KBM-7 (cell line): Measurements from ENCODE around the gene CADM1.

Experiments used
- DNase-seq: peaks from one replicate; pipeline ENCODE4 v3.0.0-alpha.2; 2015
- in situ Hi-C: fragments of 300-500 bp; cut with MboI; formaldehyde crosslinking; loops from 2 replicates; pipeline ENCODE4 v1.14.3; 2020; ENCODE audit warnings: low sequenced_read_pairs, low pct_unique_long_range_greater_than_20kb, mixed read lengths

CADM1 gene

DNA sequence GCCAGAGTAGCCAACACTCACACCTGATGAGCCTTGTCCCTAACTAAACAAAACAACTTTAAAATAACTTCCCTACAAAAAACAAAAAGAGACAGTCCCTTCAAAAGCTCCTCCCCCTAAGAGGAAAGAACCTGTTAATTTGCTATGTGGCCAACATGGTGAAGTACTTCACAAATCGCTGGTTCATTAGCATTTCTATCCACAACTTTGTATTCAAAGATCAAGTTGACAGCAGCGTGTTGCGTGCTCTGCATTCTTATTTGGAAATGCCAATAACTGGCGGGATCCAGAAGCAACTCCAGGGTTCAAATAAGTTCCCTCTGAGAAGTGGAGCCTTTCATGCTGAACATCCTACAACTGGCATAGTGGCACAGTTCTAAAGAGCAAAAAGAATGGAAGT is 48.6 kb downstream of the CADM1 start:
- DNase-seq, result no peak
- in situ Hi-C loops, result no loop called here

DNA sequence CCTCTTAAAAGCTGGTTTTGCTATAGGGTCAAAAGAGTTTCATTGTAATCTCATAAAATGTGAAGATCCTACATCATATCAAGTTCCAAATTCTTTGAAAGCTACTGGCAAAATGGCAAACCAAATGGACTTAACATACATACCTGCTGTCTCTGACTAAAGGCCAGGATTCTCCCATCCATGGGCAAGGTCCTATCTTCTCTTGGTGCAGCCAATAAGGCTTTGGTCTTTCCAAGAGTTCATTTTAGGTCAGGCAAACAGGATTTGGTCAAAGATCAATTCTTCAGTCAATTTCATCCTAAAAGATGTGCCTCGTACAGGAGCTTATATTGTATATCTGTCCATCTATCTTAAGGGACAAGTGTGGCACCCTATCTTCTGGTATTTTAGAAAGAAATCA is 49.7 kb downstream of the CADM1 start:
- DNase-seq, result no peak
- in situ Hi-C loops, result no loop called here

DNA sequence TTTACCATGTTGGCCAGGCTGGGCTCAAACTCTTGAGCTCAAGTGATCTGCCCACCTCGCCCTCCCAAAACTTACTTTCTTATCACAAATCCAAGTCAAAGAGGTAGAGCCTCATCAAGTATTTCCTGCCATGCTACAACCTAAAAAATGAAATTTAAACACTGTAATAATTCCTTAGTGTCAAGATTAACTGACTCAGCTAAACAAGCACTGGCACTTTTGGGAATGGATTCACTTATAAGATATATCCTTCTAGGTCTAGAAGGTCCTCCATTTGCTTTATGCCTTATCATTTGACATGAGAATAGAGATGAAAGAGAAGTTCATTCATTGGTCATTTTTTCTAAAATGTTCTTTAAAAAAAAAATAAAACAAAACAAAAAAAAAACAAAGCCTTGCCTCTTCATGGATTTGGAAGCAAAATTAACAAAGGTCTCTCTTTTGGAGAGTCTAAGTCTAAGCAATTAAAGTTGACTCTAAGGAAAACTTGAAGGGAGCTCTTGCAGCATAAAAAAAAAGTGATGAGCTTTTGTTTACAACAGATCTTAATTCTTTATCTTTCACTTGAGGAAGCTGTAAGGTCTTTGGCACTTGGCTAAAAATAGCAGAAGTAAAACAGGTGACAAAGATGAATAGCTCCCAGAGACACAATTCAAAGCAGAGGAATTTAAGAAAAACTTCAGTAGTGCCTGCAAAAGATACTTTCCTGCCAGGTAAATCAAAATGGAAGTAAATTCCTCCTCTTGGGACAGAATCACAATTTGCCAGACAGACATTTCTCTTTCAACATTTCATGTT is 50.3 kb downstream of the CADM1 start:
- no peak for DNase-seq
- in situ Hi-C loops, result no loop called here

DNA sequence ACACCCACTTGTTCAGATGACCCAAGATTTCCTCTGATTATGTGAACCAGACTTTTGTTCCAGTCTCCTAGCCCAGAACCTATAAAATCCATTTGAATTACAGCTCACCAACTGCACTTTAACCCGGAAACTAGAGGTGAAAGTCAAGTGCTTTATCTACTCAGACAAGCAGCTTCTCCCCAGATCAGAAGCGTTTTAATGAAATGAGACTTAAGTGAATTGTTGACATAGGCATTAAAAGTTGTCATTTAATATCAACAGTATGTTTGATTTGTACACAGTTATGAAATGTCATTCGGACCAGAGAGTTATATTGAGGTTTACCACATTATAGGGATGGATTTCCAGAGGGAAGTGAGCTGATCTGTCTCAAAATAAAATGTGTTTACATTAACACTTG is 52.0 kb downstream of the CADM1 start:
- in situ Hi-C loops, result no loop called here
- DNase-seq, result no peak

DNA sequence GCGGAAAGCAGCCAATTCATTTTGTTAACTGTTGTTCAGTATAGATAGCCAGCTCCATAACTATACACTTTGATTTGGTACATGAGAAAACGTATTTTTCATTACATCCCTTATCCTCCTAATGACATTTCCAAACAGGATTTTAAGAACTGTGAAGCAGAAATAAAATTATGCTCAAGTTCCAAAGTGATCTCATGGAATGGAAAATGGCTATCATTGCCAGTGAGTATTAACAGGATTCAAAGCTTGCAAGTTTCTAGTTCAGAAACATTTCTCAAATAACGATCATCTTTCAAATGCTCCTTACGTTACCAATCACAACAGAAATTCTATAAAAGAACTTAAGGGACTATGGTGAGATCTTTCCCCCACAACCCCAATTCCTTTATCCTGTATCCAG is 53.7 kb downstream of the CADM1 start:
- no peak for DNase-seq
- in situ Hi-C loops, result no loop called here

DNA sequence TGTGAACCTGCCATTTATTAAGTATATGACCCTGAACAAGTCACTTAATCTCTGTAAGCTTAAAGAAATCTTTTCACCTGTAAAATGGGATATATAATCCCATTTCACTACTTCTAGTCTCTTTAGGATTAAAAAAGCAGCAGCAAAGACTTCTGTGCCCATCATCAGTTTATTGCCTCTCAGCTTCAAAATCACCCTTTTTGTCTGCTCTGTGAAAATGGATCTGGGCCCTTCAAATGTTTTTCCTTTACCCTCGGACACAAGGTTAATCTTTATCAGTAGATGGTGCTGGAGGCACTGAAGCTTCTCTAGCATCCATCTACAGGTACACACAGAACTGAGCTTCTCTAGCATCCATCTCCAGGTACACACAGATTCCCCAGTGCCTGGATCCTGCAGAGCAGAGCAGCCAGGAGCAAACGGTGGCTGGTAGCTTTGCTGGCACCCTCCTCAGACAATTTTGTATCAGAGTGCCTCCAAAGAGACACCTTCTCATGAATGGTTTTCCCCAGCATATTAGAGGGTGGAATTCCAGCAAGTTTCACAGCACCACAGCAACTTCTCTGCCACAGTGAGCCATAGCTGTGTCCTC is 56.8 kb downstream of the CADM1 start:
- no peak for DNase-seq
- in situ Hi-C loops, result no loop called here

DNA sequence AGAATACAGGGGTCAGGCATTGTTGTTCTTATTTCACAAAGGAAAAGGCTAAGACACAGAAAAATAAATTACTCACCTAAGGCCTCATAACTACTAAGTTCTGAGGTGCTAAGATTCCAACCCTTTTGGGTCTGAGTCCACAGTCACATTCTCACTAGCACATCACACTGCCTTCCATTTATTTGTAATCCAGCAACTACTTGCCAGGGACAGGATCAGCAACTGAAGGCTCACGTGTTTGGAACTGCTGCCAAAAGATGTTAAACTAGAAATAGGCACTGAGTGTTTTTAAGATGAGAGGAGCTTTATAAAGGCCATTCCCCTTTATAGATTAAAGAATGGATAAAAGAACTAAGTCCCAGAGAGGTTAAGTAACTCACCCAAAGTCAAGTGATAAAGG is 58.0 kb downstream of the CADM1 start:
- in situ Hi-C loops, result no loop called here
- DNase-seq, result no peak

DNA sequence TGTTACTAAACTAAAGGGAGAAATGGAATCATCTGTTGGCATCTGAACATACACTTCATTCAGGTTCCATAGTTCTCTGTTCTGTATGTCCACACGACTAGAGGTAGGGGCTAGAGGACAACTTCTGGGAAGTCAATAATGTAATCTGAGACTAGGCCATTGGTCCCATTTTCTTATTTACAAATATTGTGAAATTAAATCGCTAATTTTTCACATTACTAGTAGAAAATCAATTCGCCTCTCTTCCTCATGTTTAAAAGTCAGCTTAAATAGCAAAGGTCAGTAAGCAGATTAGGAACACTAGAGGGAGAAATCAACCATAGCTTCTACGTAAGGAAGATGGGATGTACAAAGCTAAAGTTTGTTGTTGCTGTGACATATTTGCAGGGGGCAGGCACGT is 59.7 kb downstream of the CADM1 start:
- in situ Hi-C loops, result no loop called here

DNA sequence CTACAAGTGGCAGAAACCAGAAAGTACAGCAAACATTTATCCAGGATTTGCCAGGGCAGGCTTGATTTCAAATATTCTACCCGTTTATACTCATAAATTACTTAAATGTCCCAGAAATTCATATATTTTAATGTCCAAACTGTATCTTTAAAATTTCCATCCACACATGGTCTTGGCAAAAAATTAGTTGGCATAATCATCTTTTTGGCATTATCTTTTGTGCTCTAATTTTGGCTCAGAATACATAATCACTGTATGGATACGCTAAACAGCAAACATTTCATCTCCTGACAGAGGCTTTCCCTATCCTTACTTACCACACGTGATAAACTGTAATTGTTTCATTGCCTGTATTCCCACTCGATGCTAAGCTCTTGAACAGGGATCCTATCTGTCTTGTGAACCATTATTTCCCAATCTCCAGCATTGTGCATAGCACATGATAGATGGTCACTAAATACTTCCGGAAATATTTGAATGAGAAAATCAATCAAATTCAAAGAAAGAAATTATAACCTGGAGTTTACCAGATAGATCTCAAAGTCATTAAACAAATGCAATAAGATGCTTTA is 64.2 kb downstream of the CADM1 start:
- in situ Hi-C loops, result no loop called here
- DNase-seq, result no peak

More for the DNA sequence above, 59.7 kb downstream of the CADM1 start:
- no peak for DNase-seq

DNA sequence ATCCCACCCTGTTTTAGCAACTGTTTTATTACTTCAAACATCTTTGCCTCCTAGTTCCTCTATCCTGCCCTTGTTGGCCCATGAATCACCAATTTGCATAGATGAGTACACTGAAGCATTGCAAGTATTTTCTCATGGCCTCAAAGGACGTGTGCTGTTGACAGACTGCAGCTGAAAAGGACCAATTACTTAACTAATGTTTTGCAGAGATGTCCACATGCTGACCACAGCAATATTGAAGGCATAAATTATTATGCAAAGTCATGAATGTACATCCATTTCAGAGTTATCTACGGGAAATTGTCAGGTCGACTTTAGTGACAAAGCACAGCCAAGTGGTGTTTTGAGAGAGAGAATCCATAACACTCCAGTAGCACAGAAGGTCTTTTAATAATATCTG is 64.8 kb downstream of the CADM1 start:
- no peak for DNase-seq

DNA sequence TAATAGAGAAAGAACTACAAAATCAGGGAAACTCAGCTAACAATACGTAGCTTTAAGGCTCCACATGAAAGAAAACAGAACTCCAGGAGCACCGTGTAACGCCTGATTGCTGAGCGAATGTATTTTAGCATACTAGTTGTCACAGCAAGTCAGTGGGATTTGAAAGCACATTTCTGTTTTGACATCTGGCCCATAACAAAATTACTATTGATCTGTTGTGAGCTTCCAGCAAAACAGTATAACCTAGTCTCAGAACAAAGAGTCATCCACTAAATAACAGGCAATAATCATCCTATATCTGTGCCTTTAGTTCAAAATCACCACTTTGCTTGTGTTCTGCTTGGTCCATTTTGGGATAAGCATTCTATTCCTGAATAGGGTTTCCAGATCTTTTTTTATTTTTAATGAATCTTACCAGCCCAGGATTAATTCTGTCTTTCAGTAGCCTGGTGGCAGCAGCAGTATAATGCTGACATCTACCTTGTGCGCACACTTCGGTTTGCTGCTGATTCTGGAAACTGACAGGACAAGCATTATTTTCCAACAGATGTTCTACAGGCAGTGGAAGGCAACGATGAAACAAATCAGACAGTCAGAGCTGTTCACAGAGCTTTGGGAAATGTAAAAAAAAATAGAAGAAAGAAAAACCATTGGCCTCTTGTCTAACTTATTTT is 66.2 kb downstream of the CADM1 start:
- in situ Hi-C loops, result no loop called here

More for the DNA sequence above, 64.8 kb downstream of the CADM1 start:
- in situ Hi-C loops, result no loop called here

DNA sequence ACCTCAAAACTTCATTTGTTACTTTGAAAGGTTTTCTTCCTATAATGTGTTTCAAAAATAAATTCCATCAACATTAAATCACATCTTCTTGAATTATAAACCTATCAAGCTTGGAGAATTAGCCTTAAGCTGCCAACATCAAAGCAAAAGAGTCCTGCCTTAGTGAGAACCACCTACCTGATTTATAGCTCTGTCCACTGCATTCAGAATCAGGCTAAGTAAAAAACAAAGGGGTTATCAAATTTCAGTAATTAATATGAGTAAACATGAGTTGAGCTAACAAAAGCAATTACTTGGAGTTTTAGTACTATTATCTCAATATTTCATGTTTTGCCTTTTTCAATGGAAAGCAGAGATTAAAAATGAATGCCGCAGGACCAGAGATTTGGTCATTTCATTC is 73.9 kb downstream of the CADM1 start:
- DNase-seq, result no peak
- in situ Hi-C loops, result no loop called here

More for the DNA sequence above, 66.2 kb downstream of the CADM1 start:
- no peak for DNase-seq

DNA sequence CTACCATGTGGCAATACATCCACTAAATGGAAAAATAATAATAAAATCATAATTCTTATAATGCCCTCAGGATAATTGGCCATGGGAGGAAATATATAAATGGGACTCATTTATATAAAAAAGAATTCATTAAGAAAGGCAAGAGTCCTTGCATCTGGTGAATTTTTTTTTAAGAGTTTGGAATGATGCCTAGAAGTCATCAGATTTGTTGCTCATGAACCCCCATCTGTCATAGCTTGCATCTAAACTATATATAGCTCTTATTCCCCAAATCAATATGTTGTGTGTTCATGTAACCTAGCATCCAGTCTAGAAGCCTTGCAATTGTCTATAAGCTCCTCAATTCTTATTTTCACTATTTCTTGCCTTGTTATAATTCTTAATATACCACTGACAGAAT is 75.9 kb downstream of the CADM1 start:
- no peak for DNase-seq
- in situ Hi-C loops, result no loop called here

DNA sequence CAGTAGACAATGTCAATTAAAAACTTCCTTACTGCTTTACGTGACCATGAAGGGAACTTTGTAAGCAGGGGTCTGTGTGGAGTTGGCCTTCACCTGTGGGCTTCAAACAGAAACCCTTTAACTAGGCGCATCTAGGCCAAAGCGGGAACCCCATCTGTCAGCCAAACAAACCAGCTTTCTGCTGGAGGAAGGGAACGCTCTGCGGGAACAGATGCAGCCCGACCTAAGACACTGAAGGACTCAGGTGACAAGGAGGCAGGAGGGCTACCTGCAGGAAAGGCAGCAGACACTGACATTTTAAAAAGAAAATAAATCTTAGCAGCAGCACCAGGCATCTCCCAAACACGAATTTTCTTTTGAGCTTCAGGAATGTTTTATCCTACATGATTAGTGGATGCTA is 78.4 kb downstream of the CADM1 start:
- no peak for DNase-seq

DNA sequence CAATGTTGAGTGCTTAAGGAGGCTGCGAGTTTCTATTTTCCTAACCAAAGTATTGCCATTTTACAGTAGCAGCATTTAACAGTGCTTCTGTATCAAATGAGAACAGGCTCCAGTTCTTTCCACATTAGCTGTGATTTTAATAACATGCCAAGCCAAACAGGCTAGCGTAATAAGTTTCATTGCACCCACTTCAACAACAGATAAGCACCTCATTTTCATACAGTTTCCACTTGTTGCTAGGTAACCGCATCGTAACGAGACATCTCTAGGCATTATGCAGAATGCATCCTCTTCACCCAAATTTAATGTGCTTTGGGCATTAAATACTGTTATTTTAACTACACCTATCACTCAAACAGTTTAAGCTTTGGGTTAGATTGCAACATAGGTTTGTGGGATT is 79.0 kb downstream of the CADM1 start:
- no peak for DNase-seq

More for the DNA sequence above, 78.4 kb downstream of the CADM1 start:
- in situ Hi-C loops, result no loop called here

DNA sequence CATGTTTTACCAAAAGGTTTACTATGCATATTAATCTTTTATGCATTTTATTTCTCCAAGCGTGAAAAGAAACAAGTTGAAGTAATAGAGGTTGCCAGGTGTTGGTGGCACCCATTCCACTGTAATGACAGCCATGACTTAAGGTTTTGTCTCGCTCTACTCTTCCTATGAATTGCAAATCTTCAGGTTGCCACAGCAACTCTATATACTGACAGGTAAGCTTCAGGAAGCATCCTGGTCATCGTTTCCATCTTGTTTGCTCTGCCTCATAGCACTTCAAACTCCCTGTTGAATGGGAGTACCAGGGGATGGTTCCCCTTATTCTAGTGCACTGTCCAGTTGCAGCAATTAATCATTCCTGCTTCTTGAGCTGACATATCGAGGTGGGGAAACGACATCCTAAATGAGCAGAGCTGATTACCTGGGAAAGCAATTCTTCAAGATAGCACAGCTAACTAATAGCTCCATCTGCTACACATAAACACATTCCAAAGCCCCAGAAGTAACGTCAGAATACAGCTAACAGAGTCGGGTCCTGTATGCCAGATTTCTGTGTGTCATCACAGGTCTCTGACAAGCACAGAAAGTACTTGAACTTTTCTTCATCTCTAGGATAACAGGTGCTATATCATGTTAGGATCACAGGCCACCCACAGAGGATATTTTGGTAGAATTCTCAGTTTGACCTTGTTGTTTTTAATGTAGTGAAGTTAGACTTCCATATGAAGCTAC is 80.3 kb downstream of the CADM1 start:
- no peak for DNase-seq
- in situ Hi-C loops, result no loop called here

More for the DNA sequence above, 79.0 kb downstream of the CADM1 start:
- in situ Hi-C loops, result no loop called here

DNA sequence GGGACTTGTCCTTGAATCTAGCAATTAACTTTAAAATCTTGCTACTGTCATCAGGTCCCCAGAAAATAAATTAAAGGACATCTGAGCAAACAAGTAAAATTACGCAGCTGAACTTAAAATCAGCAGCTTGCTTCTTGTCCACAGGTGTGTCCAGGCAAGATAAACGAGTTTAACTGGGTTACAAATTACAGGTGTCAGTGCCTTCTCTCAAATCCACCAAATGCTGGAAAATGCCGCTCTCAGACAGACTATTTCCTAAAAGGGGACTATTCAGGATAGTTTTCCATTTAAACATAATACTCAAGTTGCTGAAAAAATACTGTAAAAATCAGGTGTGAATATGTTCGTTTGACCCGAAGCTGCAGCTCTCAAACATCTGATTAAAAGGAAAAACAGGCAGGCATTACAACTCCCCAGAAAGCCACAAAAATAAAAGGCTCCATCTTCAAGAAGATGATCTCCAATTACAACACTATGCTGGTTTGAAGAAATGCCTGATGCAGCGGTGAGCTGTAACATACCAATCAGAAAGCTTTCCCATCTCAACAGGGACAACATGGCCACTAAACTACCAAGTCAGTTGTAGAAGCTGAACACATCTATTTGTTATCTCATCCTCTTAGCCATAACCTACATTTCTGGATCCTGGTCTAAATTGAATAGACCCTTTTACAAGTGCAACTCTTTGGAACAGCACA is 82.1 kb downstream of the CADM1 start:
- no peak for DNase-seq
- in situ Hi-C loops, result no loop called here

DNA sequence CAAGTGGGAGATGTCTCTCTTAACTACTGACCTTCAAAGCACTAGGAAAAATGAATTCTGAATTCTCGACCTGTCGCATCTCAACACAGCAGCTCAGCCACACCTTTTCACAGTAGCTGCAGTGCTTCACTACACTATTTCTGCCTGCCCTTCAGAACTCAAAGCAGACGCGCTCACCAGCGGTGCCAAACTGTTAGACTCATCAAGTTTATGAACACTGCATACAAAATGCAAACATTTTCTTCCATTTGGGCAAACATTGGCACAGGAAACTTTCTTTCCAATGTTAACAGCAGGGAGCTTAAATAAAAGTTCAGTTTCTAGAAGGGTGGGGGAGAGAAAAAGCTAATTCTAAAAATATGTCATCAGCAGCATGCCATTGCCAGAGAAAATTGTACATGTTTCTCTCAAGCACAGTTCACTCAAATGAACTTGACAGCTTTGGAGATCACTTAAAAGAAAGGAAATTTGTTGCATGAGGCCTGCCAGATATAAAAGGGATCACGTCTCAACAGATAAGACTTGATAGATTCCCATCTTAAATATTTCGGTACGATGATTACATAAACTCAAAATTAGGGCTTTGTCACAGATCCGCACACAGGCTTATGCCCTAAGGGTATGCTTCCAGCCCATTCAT is 82.7 kb downstream of the CADM1 start:
- no peak for DNase-seq
- in situ Hi-C loops, result no loop called here
